ENCODE data around the gene EMC8. TPM values are rescaled to one million over a fixed set of nuclear protein-coding genes. Genes with fewer than 3 reads are reported as not detected.

The EMC8 gene
- total and polyA plus RNA-seq, 10 of the 15 experiments (the other 5 are each of a cell fraction or from before 2014, with no cell fraction given): 7.8 to 62.0 (median 33.5) TPM

DNA sequence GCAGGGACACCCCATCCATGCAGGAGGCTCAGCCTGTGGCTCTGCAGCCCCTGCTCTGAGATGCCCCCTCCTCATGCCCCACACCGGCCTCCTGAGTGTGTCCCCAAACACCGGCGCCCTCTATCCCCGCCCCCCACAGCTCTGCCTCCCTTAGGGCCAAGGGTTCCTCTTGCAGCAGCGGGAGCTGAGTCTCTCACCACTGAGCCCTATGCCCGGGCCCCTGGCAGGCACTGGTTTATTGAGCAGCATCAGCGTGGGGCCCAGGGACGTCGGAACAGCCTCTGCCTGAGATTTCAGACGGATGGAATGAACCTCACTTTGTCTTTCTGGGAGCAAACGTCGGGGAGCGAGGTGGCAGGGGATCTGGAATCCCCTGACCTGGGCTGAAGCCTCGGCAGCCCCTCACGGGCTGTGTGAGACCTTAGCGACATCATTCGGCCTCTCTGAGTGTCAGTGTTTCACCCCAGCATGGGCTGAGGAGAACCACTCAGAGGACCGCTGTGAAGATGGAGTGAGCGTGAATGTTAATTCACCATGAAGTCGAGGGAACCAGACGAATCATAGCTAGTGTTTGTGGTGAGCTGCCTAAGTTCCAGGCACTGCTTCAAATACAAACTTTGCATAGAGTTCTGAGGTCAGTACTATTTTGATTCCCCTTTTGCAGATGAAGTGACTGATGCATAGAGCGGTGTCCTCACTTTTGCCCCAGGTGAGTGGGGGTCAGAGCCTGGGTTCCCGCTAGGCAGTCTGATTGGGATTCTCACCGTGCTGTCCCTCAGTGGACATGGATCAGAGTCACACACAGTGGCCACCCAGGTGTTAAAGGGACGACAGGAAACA, 43.2 kb downstream of the EMC8 start:
- H3K4me2 ChIP-seq (ENCODE audit: control insufficient read depth, insufficient read depth): peak overlapping the region; percentile 99
- SMC1A ChIA-PET (ENCODE audit: uncharacterized antibody, unreplicated experiment): interaction anchor here (1.0 to 2.1 kb wide), 5 partner anchors 9 to 140 kb away, joined by 3 to 8 read pairs (median 4); no protein-coding TSS in a partner anchor
- no peaks in the 10 kb centered on the region for H3K36me3 ChIP-seq (ENCODE audit: control insufficient read depth in 2 of 2, insufficient read depth in 2 of 2, low read length in 1 of 2)
- CTCF ChIA-PET: interaction anchor here (0.6 to 2.0 kb wide), 7 partner anchors 9 to 142 kb away, joined by 3 to 9 read pairs (median 4); no protein-coding TSS in a partner anchor
- DNase-seq (ENCODE audit: low read depth, low spot score): peak; percentile 76
- no peaks in the 10 kb centered on the region for H3K9me3 ChIP-seq (replicated peaks; ENCODE audit: control insufficient read depth, insufficient read depth, low read length)
- H3K4me3 ChIP-seq: peak overlapping the region; percentile 59
- RAD21 ChIA-PET (ENCODE audit: unreplicated experiment): interaction anchor here (0.6 to 1.0 kb wide), 2 partner anchors 9 to 65 kb away, joined by 3 to 4 read pairs; no protein-coding TSS in a partner anchor
- FAIRE-seq: peak; percentile 98
- peak overlapping the region; percentile 87 for H3K27ac ChIP-seq (ENCODE audit: control insufficient read depth, insufficient read depth)
- H4K20me1 ChIP-seq (ENCODE audit: control insufficient read depth, insufficient read depth): peaks cover 3% of the 10 kb centered on the region; the same call in 1 of the 2 replicates
- H2AFZ ChIP-seq (ENCODE audit: control insufficient read depth, low read depth, low read length): peak overlapping the region; percentile 22
- H3K4me1 ChIP-seq (ENCODE audit: control insufficient read depth, insufficient read depth, low read length): peaks cover 76% of the 10 kb centered on the region
- H3K9ac ChIP-seq (ENCODE audit: control insufficient read depth, insufficient read depth, low read length): peak overlapping the region; percentile 80
- H3K27me3 ChIP-seq (replicated peaks in 1 of 2; ENCODE audit: control insufficient read depth in 2 of 2, insufficient read depth in 2 of 2, low read length in 1 of 2): no peaks in the 10 kb centered on the region; a peak in 1 of 4 replicates
- ATAC-seq: peak; percentile 76
- H3K79me2 ChIP-seq (ENCODE audit: control insufficient read depth, insufficient read depth, low read length): no peaks in the 10 kb centered on the region
- no TSS peak for BruUV-seq (replicated peaks)
- in situ Hi-C loops (cut with MboI) (no loop called here), intact Hi-C loops (cut with micrococcal nuclease; ENCODE audit: unreplicated experiment) (loop anchor here (2.0 to 5.0 kb wide), 5 partner anchors 21 to 199 kb away; partner anchors contain the start of gene GINS2)
- POLR2A ChIA-PET: no interaction called here
- under 1% methylated on average over 22 of the region's 25 CpGs for WGBS (ENCODE audit: insufficient coverage, insufficient replicate concordance, low lambda C conversion rate, missing lambda C conversion rate)
- TF ChIP-seq NFIC (IDR thresholded peaks at IDR 0.05; ENCODE audit: low read depth, low read length): peak; percentile 51; the same call in 1 of the 2 replicates
- no peak for TF ChIP-seq ETV6 (conservative IDR thresholded peaks at IDR 0.05 in 1 of 2, IDR thresholded peaks at IDR 0.05 in 1 of 2; ENCODE audit: borderline replicate concordance in 1 of 2, low read depth in 1 of 2)
- TF ChIP-seq, protein P1, sequence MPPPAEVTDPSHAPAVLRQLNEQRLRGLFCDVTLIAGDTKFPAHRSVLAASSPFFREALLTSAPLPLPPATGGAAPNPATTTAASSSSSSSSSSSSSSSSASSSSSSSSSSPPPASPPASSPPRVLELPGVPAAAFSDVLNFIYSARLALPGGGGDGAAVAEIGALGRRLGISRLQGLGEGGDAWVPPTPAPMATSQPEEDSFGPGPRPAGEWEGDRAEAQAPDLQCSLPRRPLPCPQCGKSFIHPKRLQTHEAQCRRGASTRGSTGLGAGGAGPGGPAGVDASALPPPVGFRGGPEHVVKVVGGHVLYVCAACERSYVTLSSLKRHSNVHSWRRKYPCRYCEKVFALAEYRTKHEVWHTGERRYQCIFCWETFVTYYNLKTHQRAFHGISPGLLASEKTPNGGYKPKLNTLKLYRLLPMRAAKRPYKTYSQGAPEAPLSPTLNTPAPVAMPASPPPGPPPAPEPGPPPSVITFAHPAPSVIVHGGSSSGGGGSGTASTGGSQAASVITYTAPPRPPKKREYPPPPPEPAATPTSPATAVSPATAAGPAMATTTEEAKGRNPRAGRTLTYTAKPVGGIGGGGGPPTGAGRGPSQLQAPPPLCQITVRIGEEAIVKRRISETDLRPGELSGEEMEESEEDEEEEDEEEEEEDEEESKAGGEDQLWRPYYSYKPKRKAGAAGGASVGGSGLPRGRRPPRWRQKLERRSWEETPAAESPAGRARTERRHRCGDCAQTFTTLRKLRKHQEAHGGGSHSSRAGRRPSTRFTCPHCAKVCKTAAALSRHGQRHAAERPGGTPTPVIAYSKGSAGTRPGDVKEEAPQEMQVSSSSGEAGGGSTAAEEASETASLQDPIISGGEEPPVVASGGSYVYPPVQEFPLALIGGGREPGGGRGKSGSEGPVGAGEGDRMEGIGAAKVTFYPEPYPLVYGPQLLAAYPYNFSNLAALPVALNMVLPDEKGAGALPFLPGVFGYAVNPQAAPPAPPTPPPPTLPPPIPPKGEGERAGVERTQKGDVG (CRISPR knock-in tag; IDR thresholded peaks at IDR 0.05): no peak
- TF ChIP-seq LARP7 (IDR thresholded peaks at IDR 0.05): no peak
- TF ChIP-seq, protein P2, sequence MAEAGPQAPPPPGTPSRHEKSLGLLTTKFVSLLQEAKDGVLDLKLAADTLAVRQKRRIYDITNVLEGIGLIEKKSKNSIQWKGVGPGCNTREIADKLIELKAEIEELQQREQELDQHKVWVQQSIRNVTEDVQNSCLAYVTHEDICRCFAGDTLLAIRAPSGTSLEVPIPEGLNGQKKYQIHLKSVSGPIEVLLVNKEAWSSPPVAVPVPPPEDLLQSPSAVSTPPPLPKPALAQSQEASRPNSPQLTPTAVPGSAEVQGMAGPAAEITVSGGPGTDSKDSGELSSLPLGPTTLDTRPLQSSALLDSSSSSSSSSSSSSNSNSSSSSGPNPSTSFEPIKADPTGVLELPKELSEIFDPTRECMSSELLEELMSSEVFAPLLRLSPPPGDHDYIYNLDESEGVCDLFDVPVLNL (IDR thresholded peaks at IDR 0.05; ENCODE audit: low read depth, low read length): no peak
- peak; percentile 39; the same call in 1 of the 2 replicates for TF ChIP-seq EED (IDR thresholded peaks at IDR 0.05; ENCODE audit: low read depth)
- TF ChIP-seq, protein P3, sequence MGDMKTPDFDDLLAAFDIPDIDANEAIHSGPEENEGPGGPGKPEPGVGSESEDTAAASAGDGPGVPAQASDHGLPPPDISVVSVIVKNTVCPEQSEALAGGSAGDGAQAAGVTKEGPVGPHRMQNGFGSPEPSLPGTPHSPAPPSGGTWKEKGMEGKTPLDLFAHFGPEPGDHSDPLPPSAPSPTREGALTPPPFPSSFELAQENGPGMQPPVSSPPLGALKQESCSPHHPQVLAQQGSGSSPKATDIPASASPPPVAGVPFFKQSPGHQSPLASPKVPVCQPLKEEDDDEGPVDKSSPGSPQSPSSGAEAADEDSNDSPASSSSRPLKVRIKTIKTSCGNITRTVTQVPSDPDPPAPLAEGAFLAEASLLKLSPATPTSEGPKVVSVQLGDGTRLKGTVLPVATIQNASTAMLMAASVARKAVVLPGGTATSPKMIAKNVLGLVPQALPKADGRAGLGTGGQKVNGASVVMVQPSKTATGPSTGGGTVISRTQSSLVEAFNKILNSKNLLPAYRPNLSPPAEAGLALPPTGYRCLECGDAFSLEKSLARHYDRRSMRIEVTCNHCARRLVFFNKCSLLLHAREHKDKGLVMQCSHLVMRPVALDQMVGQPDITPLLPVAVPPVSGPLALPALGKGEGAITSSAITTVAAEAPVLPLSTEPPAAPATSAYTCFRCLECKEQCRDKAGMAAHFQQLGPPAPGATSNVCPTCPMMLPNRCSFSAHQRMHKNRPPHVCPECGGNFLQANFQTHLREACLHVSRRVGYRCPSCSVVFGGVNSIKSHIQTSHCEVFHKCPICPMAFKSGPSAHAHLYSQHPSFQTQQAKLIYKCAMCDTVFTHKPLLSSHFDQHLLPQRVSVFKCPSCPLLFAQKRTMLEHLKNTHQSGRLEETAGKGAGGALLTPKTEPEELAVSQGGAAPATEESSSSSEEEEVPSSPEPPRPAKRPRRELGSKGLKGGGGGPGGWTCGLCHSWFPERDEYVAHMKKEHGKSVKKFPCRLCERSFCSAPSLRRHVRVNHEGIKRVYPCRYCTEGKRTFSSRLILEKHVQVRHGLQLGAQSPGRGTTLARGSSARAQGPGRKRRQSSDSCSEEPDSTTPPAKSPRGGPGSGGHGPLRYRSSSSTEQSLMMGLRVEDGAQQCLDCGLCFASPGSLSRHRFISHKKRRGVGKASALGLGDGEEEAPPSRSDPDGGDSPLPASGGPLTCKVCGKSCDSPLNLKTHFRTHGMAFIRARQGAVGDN (IDR thresholded peaks at IDR 0.05): no peak
- TF ChIP-seq TAF1 (IDR thresholded peaks at IDR 0.05; ENCODE audit: borderline replicate concordance, low read depth, low read length): peak; percentile 44; the same call in 1 of the 2 replicates
- TF ChIP-seq, protein P4, sequence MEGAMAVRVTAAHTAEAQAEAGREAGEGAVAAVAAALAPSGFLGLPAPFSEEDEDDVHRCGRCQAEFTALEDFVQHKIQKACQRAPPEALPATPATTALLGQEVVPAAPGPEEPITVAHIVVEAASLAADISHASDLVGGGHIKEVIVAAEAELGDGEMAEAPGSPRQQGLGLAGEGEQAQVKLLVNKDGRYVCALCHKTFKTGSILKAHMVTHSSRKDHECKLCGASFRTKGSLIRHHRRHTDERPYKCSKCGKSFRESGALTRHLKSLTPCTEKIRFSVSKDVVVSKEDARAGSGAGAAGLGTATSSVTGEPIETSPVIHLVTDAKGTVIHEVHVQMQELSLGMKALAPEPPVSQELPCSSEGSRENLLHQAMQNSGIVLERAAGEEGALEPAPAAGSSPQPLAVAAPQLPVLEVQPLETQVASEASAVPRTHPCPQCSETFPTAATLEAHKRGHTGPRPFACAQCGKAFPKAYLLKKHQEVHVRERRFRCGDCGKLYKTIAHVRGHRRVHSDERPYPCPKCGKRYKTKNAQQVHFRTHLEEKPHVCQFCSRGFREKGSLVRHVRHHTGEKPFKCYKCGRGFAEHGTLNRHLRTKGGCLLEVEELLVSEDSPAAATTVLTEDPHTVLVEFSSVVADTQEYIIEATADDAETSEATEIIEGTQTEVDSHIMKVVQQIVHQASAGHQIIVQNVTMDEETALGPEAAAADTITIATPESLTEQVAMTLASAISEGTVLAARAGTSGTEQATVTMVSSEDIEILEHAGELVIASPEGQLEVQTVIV (IDR thresholded peaks at IDR 0.05; ENCODE audit: borderline replicate concordance, partially characterized antibody): no peak
- no peak for TF ChIP-seq RELA (IDR thresholded peaks at IDR 0.05; ENCODE audit: borderline replicate concordance, partially characterized antibody)

Data from GM12878 (cell line).